Activated CD8-positive, alpha-beta T cell treated with anti-CD3 and anti-CD28 coated beads, Interleukin-2, amount 10 ng/mL, durations not matched to agents 7 days and 5 days (primary cell): ENCODE results near the gene TMPRSS2. TPM values are rescaled to one million over a fixed set of nuclear protein-coding genes. Genes with fewer than 3 reads are reported as not detected.

ENCODE experiments used
- ATAC-seq: fragments of 150-1000 bp; cut with Tn5 transposase; one replicate; pipeline ENCODE4 v1.10.0; 2021; ENCODE audit warnings: moderate library complexity
- CTCF ChIA-PET: fragments of 350-600 bp; sonication (Branson Sonifier 250); formaldehyde crosslinking; loops from one replicate; lab custom pipeline; 2021; ENCODE audit warnings: antibody characterized with exemption; lab: Charles Lee
- POLR2A ChIA-PET: fragments of 350-600 bp; sonication (Branson Sonifier 250); formaldehyde crosslinking; loops from one replicate; lab custom pipeline; 2021; ENCODE audit warnings: antibody characterized with exemption; lab: Charles Lee
- DNase-seq: peaks from one replicate; pipeline ENCODE4 v3.0.0-alpha.2; 2020
- H3K27ac Mint-ChIP-seq: one replicate; pipeline ENCODE4 v1.8.0; 2021; ENCODE audit warnings: mild to moderate bottlenecking, mixed read lengths
- H3K27me3 Mint-ChIP-seq: one replicate; pipeline ENCODE4 v1.8.0; 2021; ENCODE audit warnings: low read depth, mixed read lengths
- H3K36me3 Mint-ChIP-seq: one replicate; pipeline ENCODE4 v1.8.0; 2021; ENCODE audit warnings: low read depth, mixed read lengths
- H3K4me1 Mint-ChIP-seq: one replicate; pipeline ENCODE4 v1.8.0; 2021; ENCODE audit warnings: low read depth, mixed read lengths
- H3K4me3 Mint-ChIP-seq: one replicate; pipeline ENCODE4 v1.8.0; 2021; ENCODE audit warnings: mild to moderate bottlenecking, mixed read lengths
- H3K9me3 Mint-ChIP-seq: one replicate; pipeline ENCODE4 v1.8.0; 2022; ENCODE audit warnings: mixed read lengths; ENCODE audit not compliant: insufficient read depth
- total RNA-seq, 2 experiments: library from RNA; stranded (reverse); gene quantifications; one replicate each; pipeline ENCODE4 v1.2.3, GENCODE V29; 2021

The TMPRSS2 gene
- total RNA-seq: not detected

DNA sequence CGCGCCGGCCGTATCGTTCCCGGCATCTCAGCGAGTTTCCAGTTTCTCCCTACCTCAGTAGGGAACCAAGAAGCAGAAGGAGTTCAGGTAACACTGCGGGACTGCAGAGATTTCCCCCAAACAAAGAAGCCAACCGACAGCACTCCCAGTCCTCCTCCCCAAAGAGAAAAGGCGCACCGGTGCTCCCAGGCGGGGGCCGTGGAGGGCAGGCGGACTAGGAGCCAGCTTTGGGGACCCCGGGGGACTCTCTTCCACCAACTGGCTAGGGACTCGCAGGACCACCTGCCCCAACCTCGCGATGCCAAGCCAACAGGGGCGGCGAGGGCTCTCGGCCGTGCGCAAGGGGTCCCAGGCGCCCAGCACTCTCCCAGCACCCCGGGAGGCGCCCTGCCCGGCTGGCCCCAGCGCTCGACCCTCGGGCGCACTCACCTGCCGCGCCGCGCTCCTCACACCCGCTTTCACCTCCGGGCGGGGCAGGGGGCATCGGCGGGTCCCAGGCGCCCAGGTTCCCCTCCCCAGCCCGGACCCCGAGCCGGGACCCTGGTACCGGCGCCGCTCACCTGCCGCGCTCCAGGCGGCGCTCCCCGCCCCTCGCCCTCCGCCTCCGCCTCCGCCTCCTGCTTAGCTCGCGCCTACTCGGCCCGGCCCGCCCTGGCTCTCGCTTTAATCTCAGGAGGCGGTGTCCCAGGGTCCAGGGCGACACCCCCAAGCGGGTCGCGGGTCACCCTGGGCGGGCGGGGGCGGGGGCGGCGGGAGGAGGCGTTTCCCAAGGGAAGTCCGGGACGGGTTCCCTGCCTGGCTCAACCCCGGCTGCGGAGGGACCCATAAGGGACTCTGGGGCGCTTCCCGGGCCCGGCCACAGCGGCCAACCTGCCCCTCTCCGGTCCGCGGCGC lies at the start of gene TMPRSS2:
TSS of gene TMPRSS2 (minus strand) at position 638 of the 894 bp plus-strand sequence. CDS start 10,025 bp downstream, outside the sequence.
- no peak within 1 kb of the TSS for H3K27ac Mint-ChIP-seq
- peaks cover 48% of the 10 kb centered on the region for H3K27me3 Mint-ChIP-seq
- ChIA-PET CTCF (no interaction called here), POLR2A (no interaction called here)
- H3K4me3 Mint-ChIP-seq: no peak within 1 kb of the TSS
- no peak for ATAC-seq
- H3K4me1 Mint-ChIP-seq: peaks cover 7% of the 10 kb centered on the region
- no peaks in the 10 kb centered on the region for H3K36me3 Mint-ChIP-seq
- H3K9me3 Mint-ChIP-seq: no peaks in the 10 kb centered on the region
- no peak for DNase-seq

DNA sequence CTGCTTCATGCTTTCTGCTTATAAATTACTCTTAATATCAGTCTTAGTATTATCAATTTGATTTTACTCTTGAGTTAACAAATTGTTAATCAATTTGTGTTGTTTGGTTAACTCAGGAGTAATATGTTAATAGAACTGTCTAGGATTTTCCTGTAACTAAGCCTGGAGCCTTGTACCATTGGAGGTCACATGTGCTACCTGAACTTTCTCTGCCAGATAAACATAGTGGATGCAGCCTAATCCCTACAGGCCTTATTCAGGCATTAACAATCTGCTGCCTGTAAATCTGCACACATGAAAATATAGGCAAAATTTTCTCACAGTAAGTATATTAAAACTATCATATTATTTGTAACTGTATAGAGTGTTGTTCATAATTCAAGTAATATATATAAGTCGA lies 47.1 kb upstream of the TMPRSS2 start:
- Mint-ChIP-seq H3K9me3 (no peaks in the 10 kb centered on the region), H3K4me1 (no peaks in the 10 kb centered on the region), H3K27me3 (peaks cover 13% of the 10 kb centered on the region), H3K27ac (no peak overlapping the region), H3K4me3 (no peak overlapping the region), H3K36me3 (no peaks in the 10 kb centered on the region)
- no peak for DNase-seq
- ATAC-seq: no peak
- CTCF ChIA-PET: no interaction called here
- POLR2A ChIA-PET: no interaction called here

DNA sequence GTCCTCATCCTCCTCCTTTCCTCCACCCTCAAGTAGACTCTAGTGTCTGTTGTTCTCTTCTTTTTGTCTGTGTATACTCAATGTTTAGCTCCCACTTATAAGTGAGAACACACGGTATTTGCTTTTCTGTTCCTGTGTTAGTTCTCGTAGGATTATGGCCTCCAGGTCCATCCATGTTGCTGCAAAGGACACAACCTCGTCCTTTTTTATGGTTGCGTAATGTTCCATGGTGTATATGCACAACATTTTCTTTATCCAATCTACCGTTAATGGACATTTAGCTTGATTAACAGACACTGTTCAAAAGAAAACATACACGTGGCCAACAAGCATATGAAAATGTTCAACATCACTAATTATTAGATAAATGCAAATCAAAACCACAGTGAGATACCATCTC lies 44.3 kb upstream of the TMPRSS2 start:
- no peaks in the 10 kb centered on the region for H3K36me3 Mint-ChIP-seq
- no peak overlapping the region for H3K4me3 Mint-ChIP-seq
- H3K27ac Mint-ChIP-seq: no peak overlapping the region
- no peak for ATAC-seq
- ChIA-PET POLR2A (no interaction called here), CTCF (no interaction called here)
- H3K9me3 Mint-ChIP-seq: no peaks in the 10 kb centered on the region
- peaks cover 15% of the 10 kb centered on the region for H3K27me3 Mint-ChIP-seq
- H3K4me1 Mint-ChIP-seq: no peaks in the 10 kb centered on the region
- DNase-seq: no peak

DNA sequence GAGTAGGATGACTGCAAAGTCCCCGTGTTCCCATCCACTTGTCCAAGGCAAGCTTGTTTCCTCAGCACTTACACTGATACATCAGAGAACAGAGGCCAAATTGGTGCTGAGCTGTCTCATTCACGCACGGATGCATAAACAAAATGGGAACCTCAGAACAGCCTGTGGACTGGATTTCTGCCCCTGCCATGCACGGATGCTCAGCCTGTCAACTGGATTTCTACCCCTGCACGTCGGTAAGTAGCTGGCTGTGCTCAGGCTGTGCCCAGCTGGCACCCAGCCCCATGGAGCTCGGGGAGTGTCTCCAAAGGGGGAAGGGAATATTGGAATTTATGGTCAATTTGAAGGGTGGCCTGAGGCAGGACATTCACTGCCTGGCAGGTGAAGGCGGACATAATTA lies 40.8 kb upstream of the TMPRSS2 start:
- ChIA-PET CTCF (no interaction called here), POLR2A (no interaction called here)
- no peak for DNase-seq
- no peaks in the 10 kb centered on the region for H3K4me1 Mint-ChIP-seq
- ATAC-seq: no peak
- H3K27me3 Mint-ChIP-seq: peaks cover 19% of the 10 kb centered on the region
- no peaks in the 10 kb centered on the region for H3K9me3 Mint-ChIP-seq
- H3K4me3 Mint-ChIP-seq: no peak overlapping the region
- no peak overlapping the region for H3K27ac Mint-ChIP-seq
- H3K36me3 Mint-ChIP-seq: no peaks in the 10 kb centered on the region

DNA sequence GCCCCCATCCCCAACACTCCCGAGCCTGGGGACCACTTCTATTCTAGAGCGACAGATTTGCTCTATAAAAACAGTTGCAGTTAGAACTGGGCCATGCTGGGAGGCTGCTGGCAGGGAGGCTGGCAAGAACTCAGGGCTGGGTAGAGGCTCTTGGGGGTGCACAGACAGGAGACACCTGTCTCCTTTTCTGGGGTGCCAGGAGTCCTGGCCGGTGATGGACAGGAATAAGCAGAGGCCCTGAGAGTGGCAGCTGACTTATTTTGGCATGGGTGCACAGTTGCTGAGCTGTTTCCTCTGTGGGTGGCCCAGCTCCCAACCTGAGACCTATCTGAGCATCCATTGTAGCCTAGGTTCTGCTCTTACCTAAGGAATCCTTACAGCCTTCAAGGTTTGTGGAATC lies 39.2 kb upstream of the TMPRSS2 start:
- DNase-seq (no peak), ATAC-seq (no peak)
- H3K9me3 Mint-ChIP-seq: no peaks in the 10 kb centered on the region
- H3K36me3 Mint-ChIP-seq: no peaks in the 10 kb centered on the region
- no peak overlapping the region for H3K27ac Mint-ChIP-seq
- POLR2A ChIA-PET: no interaction called here
- H3K4me1 Mint-ChIP-seq: no peaks in the 10 kb centered on the region
- peaks cover 19% of the 10 kb centered on the region for H3K27me3 Mint-ChIP-seq
- CTCF ChIA-PET: interaction anchor here (1.5 kb wide), 1 partner anchor 264 kb away, joined by 5 read pairs; no protein-coding TSS in a partner anchor
- no peak overlapping the region for H3K4me3 Mint-ChIP-seq

DNA sequence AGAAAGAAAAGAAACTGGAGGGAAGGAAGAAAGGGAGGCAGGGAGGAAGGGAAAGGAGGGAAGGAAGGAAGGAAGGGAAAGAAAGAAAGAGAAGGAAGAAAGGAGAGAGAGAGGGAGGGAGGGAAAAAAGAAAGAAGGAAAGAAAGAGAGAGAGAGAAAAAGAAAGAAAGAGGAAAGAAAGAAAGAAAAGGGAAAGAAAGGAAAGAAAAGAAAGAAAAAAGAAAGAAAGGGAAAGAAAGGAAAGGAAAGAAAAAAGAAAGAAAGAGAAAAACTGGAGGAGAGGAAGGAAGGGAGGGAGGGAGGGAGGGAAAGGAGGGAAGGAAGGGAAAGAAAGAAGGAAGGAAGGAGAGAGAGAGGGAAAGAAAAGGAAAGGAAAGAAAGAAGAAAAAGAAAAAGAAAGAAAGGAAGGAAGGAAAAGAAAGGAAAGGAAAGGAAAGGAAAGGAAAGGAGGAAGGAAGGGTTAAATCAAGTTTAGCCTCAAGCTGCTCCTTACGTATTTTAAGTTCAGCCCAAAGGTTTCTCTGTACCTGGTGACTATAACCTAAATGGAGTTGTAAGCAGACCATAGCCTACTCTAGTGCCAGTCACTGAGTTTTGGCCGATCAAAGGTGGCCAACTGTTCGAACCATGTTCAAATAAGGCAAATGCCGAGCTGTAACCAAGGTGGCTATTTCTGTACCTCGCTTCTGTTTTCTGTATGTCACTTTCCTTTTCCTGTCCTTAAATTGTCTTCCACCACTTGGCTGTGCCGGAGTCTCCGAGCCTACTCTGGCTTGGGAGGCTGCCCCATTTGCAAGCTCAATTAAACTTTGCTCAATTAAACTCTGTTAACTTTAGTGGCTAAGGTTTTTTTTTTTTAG lies 37.8 kb upstream of the TMPRSS2 start:
- Mint-ChIP-seq H3K36me3 (no peaks in the 10 kb centered on the region), H3K9me3 (no peaks in the 10 kb centered on the region), H3K27ac (no peak overlapping the region), H3K4me3 (no peak overlapping the region), H3K27me3 (peaks cover 19% of the 10 kb centered on the region), H3K4me1 (no peaks in the 10 kb centered on the region)
- ChIA-PET POLR2A (no interaction called here), CTCF (no interaction called here)
- DNase-seq (no peak), ATAC-seq (no peak)

DNA sequence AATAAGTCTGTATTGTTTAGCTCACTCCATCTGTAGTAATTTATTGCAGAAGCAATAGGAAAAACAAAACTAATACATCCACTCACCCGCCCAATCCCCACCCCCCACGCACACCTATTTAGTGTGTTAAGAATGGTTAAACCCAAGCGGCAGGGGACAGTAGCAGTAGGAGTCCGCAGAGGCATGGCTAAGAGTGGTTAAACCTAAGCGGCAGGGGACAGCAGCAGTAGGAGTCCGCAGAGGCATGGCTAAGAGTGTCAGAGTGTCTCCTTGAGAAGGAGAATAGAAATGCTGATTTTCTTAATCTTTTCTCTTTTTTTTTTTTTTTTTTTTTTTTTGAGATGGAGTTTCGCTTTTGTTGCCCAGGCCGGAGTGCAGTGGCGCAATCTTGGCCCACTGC lies 34.8 kb upstream of the TMPRSS2 start:
- peaks cover 11% of the 10 kb centered on the region for H3K27me3 Mint-ChIP-seq
- ChIA-PET CTCF (no interaction called here), POLR2A (no interaction called here)
- H3K4me1 Mint-ChIP-seq: no peaks in the 10 kb centered on the region
- no peaks in the 10 kb centered on the region for H3K9me3 Mint-ChIP-seq
- no peak overlapping the region for H3K4me3 Mint-ChIP-seq
- DNase-seq (no peak), ATAC-seq (no peak)
- H3K36me3 Mint-ChIP-seq: no peaks in the 10 kb centered on the region
- H3K27ac Mint-ChIP-seq: no peak overlapping the region

DNA sequence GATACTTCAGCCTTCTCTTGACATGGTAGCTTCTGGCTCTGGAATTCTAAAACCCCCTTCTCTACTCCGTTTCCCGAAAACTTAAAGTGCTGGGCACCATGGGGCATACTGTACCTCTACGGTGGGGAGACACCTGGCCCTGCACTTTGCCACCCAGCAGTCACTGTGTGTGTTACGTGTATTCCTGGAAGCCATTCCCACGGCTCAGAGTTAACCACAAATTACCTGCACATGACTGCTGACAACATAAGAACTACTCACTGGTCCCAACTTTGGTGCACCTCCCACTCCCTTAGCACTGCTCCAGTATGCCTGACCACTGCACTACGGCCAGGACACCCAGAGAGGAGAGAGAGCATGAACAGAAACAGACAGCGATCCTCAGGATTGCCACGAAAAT lies 29.4 kb upstream of the TMPRSS2 start:
- no peak overlapping the region for H3K27ac Mint-ChIP-seq
- DNase-seq (no peak), ATAC-seq (no peak)
- peaks cover 2% of the 10 kb centered on the region for H3K27me3 Mint-ChIP-seq
- ChIA-PET POLR2A (no interaction called here), CTCF (interaction anchor here (2.1 kb wide), 1 partner anchor 254 kb away, joined by 7 read pairs; no protein-coding TSS in a partner anchor)
- H3K4me3 Mint-ChIP-seq: no peak overlapping the region
- no peaks in the 10 kb centered on the region for H3K36me3 Mint-ChIP-seq
- H3K4me1 Mint-ChIP-seq: no peaks in the 10 kb centered on the region
- H3K9me3 Mint-ChIP-seq: no peaks in the 10 kb centered on the region

DNA sequence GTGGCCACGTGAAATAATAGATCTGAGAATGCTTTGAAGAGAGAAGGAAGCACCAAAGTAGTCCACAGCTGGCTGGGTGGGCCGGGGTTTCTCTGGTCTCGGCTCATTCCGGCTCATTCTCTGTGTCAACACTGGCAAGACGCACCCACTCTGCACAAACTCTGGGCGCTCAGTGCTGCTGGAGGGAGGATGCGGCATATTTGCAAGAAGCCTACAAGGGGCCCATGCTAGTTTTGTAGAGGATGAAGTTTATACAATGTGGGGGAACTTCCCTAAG lies 28.8 kb upstream of the TMPRSS2 start:
- ChIA-PET POLR2A (no interaction called here), CTCF (interaction anchor here (2.1 kb wide), 1 partner anchor 253 kb away, joined by 7 read pairs; no protein-coding TSS in a partner anchor)
- Mint-ChIP-seq H3K36me3 (no peaks in the 10 kb centered on the region), H3K9me3 (no peaks in the 10 kb centered on the region), H3K4me3 (no peak overlapping the region), H3K4me1 (no peaks in the 10 kb centered on the region), H3K27me3 (peaks cover 2% of the 10 kb centered on the region), H3K27ac (no peak overlapping the region)
- ATAC-seq (no peak), DNase-seq (no peak)

DNA sequence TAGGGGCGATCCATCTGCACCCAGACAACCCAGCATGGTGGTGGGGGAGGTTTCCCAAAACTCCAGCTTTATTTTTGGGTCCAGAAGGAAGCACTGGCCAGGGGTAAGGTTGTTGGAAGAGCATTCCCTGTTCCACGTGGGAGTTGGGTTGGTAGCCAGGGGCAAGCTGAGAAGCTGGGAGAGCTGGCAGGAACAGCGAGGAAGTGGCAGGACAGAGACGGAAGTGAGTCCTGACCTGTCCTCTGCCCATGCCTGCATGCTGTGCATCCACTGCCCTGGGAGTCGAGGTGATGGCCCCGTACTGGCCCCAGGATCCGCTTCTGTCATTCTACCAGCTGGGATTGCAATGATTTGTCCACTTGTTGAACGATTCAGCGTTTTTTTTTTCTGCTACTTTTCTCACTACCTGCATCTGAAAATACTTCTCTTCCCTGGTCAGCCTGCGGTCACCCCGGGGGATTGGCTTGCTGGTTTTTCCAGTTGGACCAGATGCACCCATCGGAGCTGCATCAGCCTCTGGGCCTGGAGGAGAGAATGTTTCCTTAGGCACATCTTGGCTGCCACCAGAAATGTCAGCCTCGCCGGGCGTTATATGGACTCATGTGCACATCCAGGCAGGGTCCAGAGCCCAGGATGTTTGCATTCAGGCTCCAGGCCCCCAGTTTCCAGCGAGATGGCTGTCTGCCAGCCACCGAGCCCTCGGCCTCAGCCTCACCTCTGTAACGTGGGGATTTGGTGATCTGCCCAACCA lies 28.3 kb upstream of the TMPRSS2 start:
- H3K27ac Mint-ChIP-seq: no peak overlapping the region
- H3K27me3 Mint-ChIP-seq: peaks cover 2% of the 10 kb centered on the region
- ChIA-PET CTCF (interaction anchor here (2.1 kb wide), 1 partner anchor 253 kb away, joined by 7 read pairs; no protein-coding TSS in a partner anchor), POLR2A (no interaction called here)
- ATAC-seq (no peak), DNase-seq (no peak)
- no peaks in the 10 kb centered on the region for H3K4me1 Mint-ChIP-seq
- no peaks in the 10 kb centered on the region for H3K9me3 Mint-ChIP-seq
- H3K36me3 Mint-ChIP-seq: no peaks in the 10 kb centered on the region
- no peak overlapping the region for H3K4me3 Mint-ChIP-seq

DNA sequence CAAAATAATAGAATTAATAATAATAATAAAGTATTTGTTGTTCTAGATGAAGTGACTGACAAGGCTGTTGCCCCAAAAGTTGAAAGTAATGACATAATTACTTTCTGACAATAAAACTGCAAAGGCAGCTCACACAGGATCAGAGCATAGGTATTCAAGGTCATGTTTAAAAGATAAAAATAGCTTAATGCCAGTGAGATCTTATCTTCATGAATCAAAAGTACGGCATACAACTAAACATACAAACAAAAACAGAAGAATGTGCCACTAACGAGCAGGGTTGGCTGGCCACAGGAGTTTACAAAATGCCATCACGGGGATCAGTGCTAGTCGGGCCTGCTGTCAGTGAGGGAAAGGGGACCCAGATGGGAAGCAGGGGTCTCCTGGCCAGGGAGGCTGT lies 22.4 kb upstream of the TMPRSS2 start:
- H3K27ac Mint-ChIP-seq: no peak overlapping the region
- peaks cover 10% of the 10 kb centered on the region for H3K27me3 Mint-ChIP-seq
- H3K4me3 Mint-ChIP-seq: no peak overlapping the region
- ChIA-PET CTCF (no interaction called here), POLR2A (no interaction called here)
- DNase-seq: no peak
- no peaks in the 10 kb centered on the region for H3K4me1 Mint-ChIP-seq
- ATAC-seq: no peak
- no peaks in the 10 kb centered on the region for H3K36me3 Mint-ChIP-seq
- H3K9me3 Mint-ChIP-seq: no peaks in the 10 kb centered on the region
